Measurements from ENCODE around the gene SLBP.

The SLBP gene

DNA sequence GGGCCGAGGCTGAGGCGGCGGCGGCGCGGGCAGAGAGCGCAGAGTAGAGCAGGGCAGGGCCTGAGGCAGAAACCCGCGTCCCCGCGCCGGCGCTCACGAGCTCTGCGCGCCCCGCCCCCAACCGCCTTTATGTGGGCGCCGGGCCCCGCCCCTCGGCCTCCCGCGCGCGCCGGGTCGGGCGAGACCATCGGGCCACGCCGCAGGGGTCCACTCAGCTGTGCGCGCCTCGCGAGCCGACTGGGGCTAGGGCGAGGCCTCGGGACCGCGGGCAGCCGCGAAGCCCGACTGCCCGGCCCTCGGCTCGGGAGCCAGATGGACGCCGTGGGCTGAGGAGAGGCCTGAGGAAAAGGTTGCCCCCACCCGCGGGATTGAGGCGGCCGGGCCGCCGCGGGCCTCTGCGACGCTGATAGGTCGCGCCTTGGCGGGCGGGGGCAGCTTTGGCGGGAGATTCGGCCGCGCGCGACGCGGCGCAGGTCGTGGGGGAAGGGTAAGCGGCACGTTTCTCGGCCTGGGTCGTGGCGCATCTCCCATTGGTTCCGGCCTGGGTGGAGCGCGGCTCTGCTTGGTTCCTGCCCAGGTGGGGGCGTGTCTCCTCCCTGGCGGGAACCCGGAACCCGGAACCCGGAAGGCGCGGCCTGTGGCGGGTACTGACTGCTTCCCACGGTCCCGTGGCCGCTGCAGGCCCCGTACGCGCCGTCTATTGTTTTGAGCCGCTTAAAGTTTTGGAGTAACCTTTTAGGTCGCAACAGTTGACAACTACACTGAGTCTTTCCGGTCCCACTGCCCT lies at the start of gene SLBP:
SLBP (minus strand) TSS at position 104 of the 787 bp plus-strand sequence. CDS start 131 bp downstream, outside the sequence.
- H3K4me3 ChIP-seq (ENCODE audit: low read depth, low read length) = peak within 1 kb of the TSS; percentile 90
- DNase-seq (ENCODE audit: low read depth) = peak; percentile 99
- TF ChIP-seq CTCF (IDR thresholded peaks at IDR 0.05; ENCODE audit: insufficient read depth, low read depth, low read length, missing control alignments) = no peak

GRCh38 chr4:1761130-1761689 lies 49.1 kb upstream of the SLBP start:
- no peak for DNase-seq (ENCODE audit: low read depth)
- no peak for TF ChIP-seq CTCF (IDR thresholded peaks at IDR 0.05; ENCODE audit: insufficient read depth, low read depth, low read length, missing control alignments)
- H3K4me3 ChIP-seq (ENCODE audit: low read depth, low read length) = no peak overlapping the region

DNA sequence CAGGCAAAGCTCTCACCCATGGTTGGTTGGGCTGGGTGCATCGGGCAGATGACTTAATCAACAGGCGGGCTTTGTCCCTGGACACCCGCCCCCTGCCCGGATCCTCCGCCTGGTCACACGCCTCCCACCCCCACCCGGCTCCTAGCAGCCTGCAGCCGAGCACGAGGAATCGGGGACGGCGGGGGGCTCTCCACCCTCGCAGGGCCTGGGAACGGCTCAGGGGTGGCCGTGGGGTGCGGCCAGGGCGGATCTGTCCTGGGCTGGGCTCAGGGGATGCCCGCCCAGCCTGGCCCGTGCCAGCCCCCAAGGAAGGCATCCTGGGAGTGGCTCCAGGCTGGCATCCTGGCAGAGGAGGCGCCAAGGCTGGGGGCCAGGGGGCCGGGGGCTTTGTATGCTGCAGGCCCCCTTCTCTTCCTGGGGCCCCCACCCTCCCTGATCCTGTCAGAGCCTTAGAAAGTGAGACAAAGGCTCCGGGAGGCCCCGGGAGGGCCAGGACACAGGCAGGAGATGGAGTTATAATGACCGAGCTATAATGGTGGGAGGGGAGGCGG lies 48.5 kb upstream of the SLBP start:
- no peak for TF ChIP-seq CTCF (IDR thresholded peaks at IDR 0.05; ENCODE audit: insufficient read depth, low read depth, low read length, missing control alignments)
- no peak for DNase-seq (ENCODE audit: low read depth)
- no peak overlapping the region for H3K4me3 ChIP-seq (ENCODE audit: low read depth, low read length)

DNA sequence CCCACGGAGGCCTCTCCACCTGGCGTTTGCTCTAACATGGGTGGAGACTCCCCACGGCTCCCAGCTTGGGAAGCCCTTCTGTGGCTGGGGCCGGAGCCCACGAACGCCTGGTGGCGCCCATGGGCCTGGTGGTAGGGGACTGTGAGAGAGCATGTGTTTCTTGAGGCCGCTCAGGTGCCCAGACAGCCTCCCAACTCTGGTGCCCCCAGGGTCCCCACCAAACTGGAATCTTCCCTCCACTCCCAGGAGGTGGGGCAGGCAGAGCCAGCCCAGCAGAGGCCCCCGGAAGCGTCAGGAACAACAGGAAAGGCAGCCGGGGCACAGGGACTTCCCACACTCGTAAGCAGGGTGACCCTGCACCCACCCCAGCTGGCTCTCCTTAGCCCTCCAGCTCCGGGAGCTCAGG lies 47.7 kb upstream of the SLBP start:
- no peak for DNase-seq (ENCODE audit: low read depth)
- no peak overlapping the region for H3K4me3 ChIP-seq (ENCODE audit: low read depth, low read length)
- no peak for TF ChIP-seq CTCF (IDR thresholded peaks at IDR 0.05; ENCODE audit: insufficient read depth, low read depth, low read length, missing control alignments)

- no peak overlapping the region for H3K4me3 ChIP-seq (ENCODE audit: low read depth, low read length)
- no peak for DNase-seq (ENCODE audit: low read depth)
- TF ChIP-seq CTCF (IDR thresholded peaks at IDR 0.05; ENCODE audit: insufficient read depth, low read depth, low read length, missing control alignments) = no peak
These were observed 47.2 kb upstream of the SLBP start for GRCh38 chr4:1759170-1759817.

DNA sequence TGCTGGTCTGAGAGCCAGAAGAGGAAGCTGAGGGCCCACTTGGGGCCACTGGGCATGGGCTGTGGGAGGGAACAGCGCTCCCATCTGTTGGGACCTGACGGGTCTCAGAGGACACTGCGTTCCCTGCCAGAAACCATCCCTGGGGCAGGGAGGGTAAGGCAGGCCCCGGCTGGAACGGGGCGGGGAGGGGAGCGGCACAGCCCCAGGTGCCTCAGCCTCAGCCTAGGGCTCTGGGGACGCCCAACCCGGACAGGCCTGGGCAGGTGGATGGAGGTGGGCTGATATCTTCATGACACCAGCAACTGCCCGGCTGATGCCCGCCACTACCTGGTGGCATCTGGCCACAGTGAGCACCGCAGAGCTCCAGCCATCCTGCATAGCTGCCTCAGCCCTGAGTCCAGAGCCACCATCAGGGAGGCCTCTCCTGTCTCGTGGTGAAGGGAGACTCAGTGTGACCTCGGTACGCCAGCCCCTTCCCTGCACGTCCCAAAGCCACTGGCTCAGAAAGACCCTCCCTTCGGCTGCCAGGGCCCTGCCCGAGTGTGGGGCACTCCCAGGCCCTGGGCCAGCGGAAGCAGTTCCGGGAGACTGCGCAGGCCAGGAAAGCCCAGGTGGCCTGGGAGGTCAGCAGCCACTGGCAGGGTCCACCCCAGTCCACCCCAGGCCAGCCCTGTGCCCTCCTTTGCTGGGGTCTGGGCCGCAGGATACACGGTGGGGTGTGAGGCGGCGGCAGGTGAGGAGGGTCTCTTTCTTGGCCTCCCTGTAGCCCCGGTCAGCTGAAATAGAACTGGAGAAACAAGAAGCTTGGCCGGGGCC lies 46.4 kb upstream of the SLBP start:
- no peak for DNase-seq (ENCODE audit: low read depth)
- no peak overlapping the region for H3K4me3 ChIP-seq (ENCODE audit: low read depth, low read length)
- TF ChIP-seq CTCF (IDR thresholded peaks at IDR 0.05; ENCODE audit: insufficient read depth, low read depth, low read length, missing control alignments) = no peak

Measured in GM12865 (cell line).